ENCODE measurements around the gene FOXP2.

Gene FOXP2

GRCh38 chr7:114589436-114589835 is 174.8 kb downstream of the FOXP2 start (continued):
- TF ChIP-seq ZNF623 (tag by site-specific recombination; IDR thresholded peaks at IDR 0.05) (no peak), ZNF426 (tag by site-specific recombination; IDR thresholded peaks at IDR 0.05) (no peak), IKZF3 (tag by site-specific recombination; IDR thresholded peaks at IDR 0.05) (no peak), ZNF473 (tag by site-specific recombination; IDR thresholded peaks at IDR 0.05) (no peak), ZNF324 (tag by site-specific recombination; IDR thresholded peaks at IDR 0.05) (no peak), ZNF561 (tag by site-specific recombination; IDR thresholded peaks at IDR 0.05; ENCODE audit: borderline replicate concordance) (no peak), ZNF202 (tag by site-specific recombination; IDR thresholded peaks at IDR 0.05; ENCODE audit: borderline replicate concordance) (no peak), KLF10 (tag by site-specific recombination; IDR thresholded peaks at IDR 0.05) (no peak), ZNF391 (tag by site-specific recombination; IDR thresholded peaks at IDR 0.05; ENCODE audit: borderline replicate concordance, low read depth) (no peak), PRDM1 (tag by site-specific recombination; IDR thresholded peaks at IDR 0.05) (no peak), ZNF529 (tag by site-specific recombination; IDR thresholded peaks at IDR 0.05; ENCODE audit: insufficient replicate concordance) (no peak), ZFHX2 (tag by site-specific recombination; conservative IDR thresholded peaks at IDR 0.05) (peak; percentile 59; the same call in 1 of the 2 replicates), ZNF174 (tag by site-specific recombination; IDR thresholded peaks at IDR 0.05) (no peak), SETDB1 (IDR thresholded peaks at IDR 0.05; ENCODE audit: insufficient read length, low read length) (no peak), HOXC10 (CRISPR knock-in tag; IDR thresholded peaks at IDR 0.05) (no peak), ZBTB1 (tag by site-specific recombination; IDR thresholded peaks at IDR 0.05) (no peak), ZNF585B (tag by site-specific recombination; IDR thresholded peaks at IDR 0.05) (no peak), ZNF266 (tag by site-specific recombination; IDR thresholded peaks at IDR 0.05; ENCODE audit: low read depth) (no peak), MYNN (tag by site-specific recombination; IDR thresholded peaks at IDR 0.05; ENCODE audit: borderline replicate concordance) (no peak), BCL11A (tag by site-specific recombination; IDR thresholded peaks at IDR 0.05; ENCODE audit: low read depth) (no peak), TSHZ1 (tag by site-specific recombination; IDR thresholded peaks at IDR 0.05; ENCODE audit: borderline replicate concordance) (no peak), REST (tag by site-specific recombination; IDR thresholded peaks at IDR 0.05) (no peak), ZSCAN16 (tag by site-specific recombination; IDR thresholded peaks at IDR 0.05) (no peak), SALL2 (tag by site-specific recombination; IDR thresholded peaks at IDR 0.05; ENCODE audit: borderline replicate concordance) (no peak), ZNF530 (tag by site-specific recombination; IDR thresholded peaks at IDR 0.05; ENCODE audit: low read depth) (no peak), ZNF600 (tag by site-specific recombination; IDR thresholded peaks at IDR 0.05) (no peak), ZNF19 (tag by site-specific recombination; IDR thresholded peaks at IDR 0.05; ENCODE audit: low read depth) (no peak), ZBTB11 (tag by site-specific recombination; conservative IDR thresholded peaks at IDR 0.05; ENCODE audit: low read depth) (no peak), HOXD13 (CRISPR knock-in tag; IDR thresholded peaks at IDR 0.05; ENCODE audit: borderline replicate concordance) (no peak)
- TF ChIP-seq, protein P1, sequence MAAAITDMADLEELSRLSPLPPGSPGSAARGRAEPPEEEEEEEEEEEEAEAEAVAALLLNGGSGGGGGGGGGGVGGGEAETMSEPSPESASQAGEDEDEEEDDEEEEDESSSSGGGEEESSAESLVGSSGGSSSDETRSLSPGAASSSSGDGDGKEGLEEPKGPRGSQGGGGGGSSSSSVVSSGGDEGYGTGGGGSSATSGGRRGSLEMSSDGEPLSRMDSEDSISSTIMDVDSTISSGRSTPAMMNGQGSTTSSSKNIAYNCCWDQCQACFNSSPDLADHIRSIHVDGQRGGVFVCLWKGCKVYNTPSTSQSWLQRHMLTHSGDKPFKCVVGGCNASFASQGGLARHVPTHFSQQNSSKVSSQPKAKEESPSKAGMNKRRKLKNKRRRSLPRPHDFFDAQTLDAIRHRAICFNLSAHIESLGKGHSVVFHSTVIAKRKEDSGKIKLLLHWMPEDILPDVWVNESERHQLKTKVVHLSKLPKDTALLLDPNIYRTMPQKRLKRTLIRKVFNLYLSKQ (tag by site-specific recombination; IDR thresholded peaks at IDR 0.05; ENCODE audit: borderline replicate concordance), result no peak

Data from HEK293 (cell line).